Activated CD4-positive, alpha-beta memory T cell treated with anti-CD3 and anti-CD28 coated beads, Interleukin-2, amount 10 ng/mL, durations not matched to agents 7 days and 5 days (primary cell): ENCODE measurements around the gene RLN3. TPM values are rescaled to one million over a fixed set of nuclear protein-coding genes. Genes with fewer than 3 reads are reported as not detected.
"Not testable (repeated sequence)": the region's sequence is repeated elsewhere in the genome, so short reads cannot be mapped to it uniquely, and the experiment has no call there.

ENCODE experiments used
- CTCF ChIA-PET: fragments of 350-600 bp; sonication (Branson Sonifier 250); formaldehyde crosslinking; loops from one replicate; lab custom pipeline; 2021; ENCODE audit warnings: antibody characterized with exemption, inconsistent platforms; lab: Charles Lee
- POLR2A ChIA-PET: fragments of 350-600 bp; sonication (Branson Sonifier 250); formaldehyde crosslinking; loops from one replicate; lab custom pipeline; 2021; ENCODE audit warnings: antibody characterized with exemption; lab: Charles Lee
- DNase-seq: peaks from one replicate; pipeline ENCODE4 v3.0.0-alpha.2; 2020
- H3K27ac Mint-ChIP-seq: one replicate; pipeline ENCODE4 v1.8.0; 2021; ENCODE audit warnings: mild to moderate bottlenecking, mixed read lengths
- H3K27me3 Mint-ChIP-seq: one replicate; pipeline ENCODE4 v1.8.0; 2021; ENCODE audit warnings: mixed read lengths
- H3K36me3 Mint-ChIP-seq: one replicate; pipeline ENCODE4 v1.8.0; 2021; ENCODE audit warnings: low read depth, mixed read lengths
- H3K4me1 Mint-ChIP-seq: one replicate; pipeline ENCODE4 v1.8.0; 2021; ENCODE audit warnings: mixed read lengths
- H3K4me3 Mint-ChIP-seq: one replicate; pipeline ENCODE4 v1.8.0; 2021; ENCODE audit warnings: mild to moderate bottlenecking, mixed read lengths
- H3K9me3 Mint-ChIP-seq: one replicate; pipeline ENCODE4 v1.8.0; 2021; ENCODE audit warnings: mixed read lengths
- total RNA-seq, 2 experiments: library from RNA; stranded (reverse); gene quantifications; one replicate each; pipeline ENCODE4 v1.2.3, GENCODE V29; 2021

Gene RLN3
- total RNA-seq, 2 experiments from 2014 or later: not detected

DNA sequence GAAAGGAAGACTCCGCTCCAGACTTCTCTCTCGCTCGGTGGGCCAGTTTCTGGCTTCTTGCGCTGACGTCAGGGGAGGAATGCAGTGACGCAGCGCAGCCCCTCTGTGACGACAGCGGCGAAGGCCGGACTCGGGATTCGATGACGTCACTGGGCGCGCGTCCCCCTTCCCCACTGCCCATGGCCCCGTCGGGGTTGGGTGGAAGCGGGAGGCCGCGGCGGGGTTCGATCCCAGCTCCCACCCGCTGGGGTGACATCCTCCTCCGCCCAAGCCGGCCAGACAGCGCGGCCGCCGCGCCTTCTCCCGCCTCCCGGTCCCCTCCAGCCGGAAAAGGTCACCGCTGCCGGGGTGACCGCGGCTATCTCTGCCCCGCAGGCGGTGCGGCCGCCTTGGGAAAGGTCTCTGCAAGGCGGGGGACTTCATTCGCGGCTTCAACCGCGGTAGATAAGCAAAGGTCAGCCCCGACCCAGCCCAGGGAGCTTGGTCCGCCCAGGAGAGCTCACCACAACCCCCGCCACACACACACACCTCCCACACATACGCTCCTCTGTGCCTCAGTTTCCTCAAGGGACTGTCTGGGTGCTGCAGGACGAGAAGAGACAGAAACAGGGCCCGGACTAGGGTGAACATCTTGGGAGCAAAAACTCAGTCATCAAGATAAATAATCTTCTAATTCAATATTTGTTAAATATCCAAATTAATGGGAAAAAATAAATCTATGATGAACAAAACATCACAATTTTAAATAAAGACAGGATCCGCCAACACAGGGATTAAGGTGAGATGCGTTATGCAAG is 21.0 kb upstream of the RLN3 start:
- ChIA-PET CTCF (interaction anchor here (0.8 to 1.7 kb wide), 11 partner anchors 11 to 143 kb away, joined by 3 to 4 read pairs (median 3); partner anchors contain the start of genes DCAF15 and MISP3), POLR2A (interaction anchor here (0.8 to 11.7 kb wide), 19 partner anchors 9 to 374 kb away, joined by 3 to 157 read pairs (median 4); partner anchors contain the start of genes ADGRE5, ASF1B, DCAF15 and IL27RA)
- H3K27me3 Mint-ChIP-seq: no peaks in the 10 kb centered on the region
- no peaks in the 10 kb centered on the region for H3K9me3 Mint-ChIP-seq
- peaks cover 2% of the 10 kb centered on the region for H3K36me3 Mint-ChIP-seq
- peaks cover 38% of the 10 kb centered on the region for H3K4me1 Mint-ChIP-seq
- H3K27ac Mint-ChIP-seq: peak overlapping the region; percentile 93
- peak overlapping the region; percentile 84 for H3K4me3 Mint-ChIP-seq
- DNase-seq: no peak

DNA sequence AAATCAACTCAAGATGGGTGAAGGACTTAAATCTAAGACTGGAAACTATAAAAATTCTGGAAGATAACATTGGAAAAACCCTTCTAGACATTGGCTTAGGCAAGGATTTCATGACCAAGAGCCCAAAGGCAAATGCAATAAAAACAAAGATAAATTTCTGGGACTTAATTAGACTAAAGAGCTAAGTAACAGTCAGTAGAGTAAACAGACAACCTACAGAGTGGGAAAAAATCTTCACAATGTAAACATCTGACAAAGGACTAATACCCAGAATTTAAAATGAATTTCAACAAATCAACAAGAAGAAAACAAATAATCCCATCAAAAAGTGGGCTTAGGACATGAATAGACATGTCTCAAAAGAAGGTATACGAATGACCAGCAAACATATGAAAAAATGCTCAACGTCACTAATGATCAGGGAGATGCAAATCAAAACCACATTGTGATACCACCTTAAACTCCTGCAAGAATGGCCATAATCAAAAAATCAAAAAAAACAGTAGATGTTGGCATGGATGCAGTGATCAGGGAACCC is 15.5 kb upstream of the RLN3 start:
- no peak for DNase-seq
- no peaks in the 10 kb centered on the region for H3K27me3 Mint-ChIP-seq
- no peaks in the 10 kb centered on the region for H3K9me3 Mint-ChIP-seq
- peaks cover 6% of the 10 kb centered on the region for H3K4me1 Mint-ChIP-seq
- ChIA-PET CTCF (no interaction called here), POLR2A (no interaction called here)
- H3K36me3 Mint-ChIP-seq: no peaks in the 10 kb centered on the region
- H3K4me3 Mint-ChIP-seq: no peak overlapping the region
- no peak overlapping the region for H3K27ac Mint-ChIP-seq

- no peaks in the 10 kb centered on the region for H3K27me3 Mint-ChIP-seq
- CTCF ChIA-PET: no interaction called here
- no peak overlapping the region for H3K27ac Mint-ChIP-seq
- no peak for DNase-seq
- H3K9me3 Mint-ChIP-seq: no peaks in the 10 kb centered on the region
- POLR2A ChIA-PET: interaction anchor here (0.6 to 1.0 kb wide), 3 partner anchors 8 to 18 kb away, joined by 3 to 4 read pairs (median 3); partner anchors contain the start of gene RFX1
- H3K4me3 Mint-ChIP-seq: no peak overlapping the region
- H3K36me3 Mint-ChIP-seq: no peaks in the 10 kb centered on the region
- H3K4me1 Mint-ChIP-seq: peaks cover 7% of the 10 kb centered on the region
These were observed 12.4 kb upstream of the RLN3 start for GRCh38 chr19:14015524-14016035.

- CTCF ChIA-PET: interaction anchor here (0.7 to 1.2 kb wide), 5 partner anchors 12 to 117 kb away, joined by 3 to 8 read pairs (median 3); partner anchors contain the start of genes IL27RA and RFX1
- Mint-ChIP-seq H3K9me3 (no peaks in the 10 kb centered on the region), H3K27ac (no peak overlapping the region), H3K4me1 (peaks cover 14% of the 10 kb centered on the region), H3K27me3 (no peaks in the 10 kb centered on the region), H3K4me3 (no peak overlapping the region), H3K36me3 (no peaks in the 10 kb centered on the region)
- DNase-seq: no peak
- POLR2A ChIA-PET: interaction anchor here (0.6 to 1.6 kb wide), 3 partner anchors 13 to 112 kb away, joined by 3 to 11 read pairs (median 3); partner anchors contain the start of gene IL27RA
These were observed 8.8 kb upstream of the RLN3 start for GRCh38 chr19:14019100-14019499.

GRCh38 chr19:14019739-14020138 is 8.2 kb upstream of the RLN3 start:
- H3K4me3 Mint-ChIP-seq, DNase-seq, H3K36me3 Mint-ChIP-seq, H3K9me3 Mint-ChIP-seq, H3K27me3 Mint-ChIP-seq, H3K27ac Mint-ChIP-seq: not testable (repeated sequence)
- ChIA-PET POLR2A (interaction anchor here (1.6 kb wide), 1 partner anchor 12 kb away, joined by 11 read pairs; the partner anchor contains the start of gene IL27RA), CTCF (interaction anchor here (0.7 to 1.2 kb wide), 4 partner anchors 11 to 117 kb away, joined by 3 to 8 read pairs (median 4); partner anchors contain the start of genes IL27RA and RFX1)
- peaks cover 14% of the 10 kb centered on the region for H3K4me1 Mint-ChIP-seq

DNA sequence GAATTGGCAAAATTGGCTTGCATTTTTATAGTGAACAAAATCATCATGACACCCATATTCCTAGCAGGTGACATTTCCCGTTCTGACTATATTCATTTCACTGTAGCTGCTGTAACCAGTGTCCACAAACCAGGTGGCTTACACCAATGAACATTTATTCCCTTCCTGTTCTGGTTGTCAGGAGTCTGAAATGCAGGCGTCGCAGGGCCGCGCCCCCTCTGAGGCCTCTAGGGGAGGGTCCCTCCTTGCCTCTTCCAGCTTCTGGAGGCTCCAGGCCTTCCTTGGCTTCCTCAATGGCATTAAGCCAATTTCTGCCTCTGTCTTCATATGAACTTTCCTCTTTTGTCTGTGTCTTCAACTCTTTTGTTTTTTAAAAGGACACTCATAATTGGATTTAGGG is 6.5 kb upstream of the RLN3 start:
- ChIA-PET POLR2A (interaction anchor here (3.0 kb wide), 1 partner anchor 10 kb away, joined by 28 read pairs; the partner anchor contains the start of gene IL27RA), CTCF (interaction anchor here (1.1 to 2.1 kb wide), 4 partner anchors 10 to 142 kb away, joined by 3 to 8 read pairs (median 4); partner anchors contain the start of gene IL27RA)
- Mint-ChIP-seq H3K36me3 (no peaks in the 10 kb centered on the region), H3K9me3 (no peaks in the 10 kb centered on the region), H3K4me3 (no peak overlapping the region), H3K4me1 (peaks cover 17% of the 10 kb centered on the region), H3K27me3 (no peaks in the 10 kb centered on the region), H3K27ac (peak overlapping the region; percentile 31)
- DNase-seq: no peak

GRCh38 chr19:14022469-14022868 is 5.5 kb upstream of the RLN3 start:
- H3K9me3 Mint-ChIP-seq: no peaks in the 10 kb centered on the region
- H3K27me3 Mint-ChIP-seq: no peaks in the 10 kb centered on the region
- no peaks in the 10 kb centered on the region for H3K36me3 Mint-ChIP-seq
- peaks cover 19% of the 10 kb centered on the region for H3K4me1 Mint-ChIP-seq
- ChIA-PET POLR2A (interaction anchor here (3.0 kb wide), 1 partner anchor 9 kb away, joined by 28 read pairs; the partner anchor contains the start of gene IL27RA), CTCF (interaction anchor here (0.7 to 2.1 kb wide), 4 partner anchors 9 to 26 kb away, joined by 3 to 8 read pairs (median 4); partner anchors contain the start of gene IL27RA)
- H3K27ac Mint-ChIP-seq: no peak overlapping the region
- no peak overlapping the region for H3K4me3 Mint-ChIP-seq
- DNase-seq: no peak

GRCh38 chr19:14023404-14024235 is 4.3 kb upstream of the RLN3 start:
- H3K4me1 Mint-ChIP-seq: peaks cover 17% of the 10 kb centered on the region
- no peaks in the 10 kb centered on the region for H3K9me3 Mint-ChIP-seq
- H3K27me3 Mint-ChIP-seq: peaks cover under 1% of the 10 kb centered on the region
- no peak overlapping the region for H3K27ac Mint-ChIP-seq
- ChIA-PET POLR2A (interaction anchor here (3.0 kb wide), 1 partner anchor 8 kb away, joined by 28 read pairs; the partner anchor contains the start of gene IL27RA), CTCF (interaction anchor here (0.5 to 2.1 kb wide), 3 partner anchors 8 to 37 kb away, joined by 3 to 8 read pairs (median 5); partner anchors contain the start of gene IL27RA)
- H3K4me3 Mint-ChIP-seq: no peak overlapping the region
- no peaks in the 10 kb centered on the region for H3K36me3 Mint-ChIP-seq
- DNase-seq: no peak

DNA sequence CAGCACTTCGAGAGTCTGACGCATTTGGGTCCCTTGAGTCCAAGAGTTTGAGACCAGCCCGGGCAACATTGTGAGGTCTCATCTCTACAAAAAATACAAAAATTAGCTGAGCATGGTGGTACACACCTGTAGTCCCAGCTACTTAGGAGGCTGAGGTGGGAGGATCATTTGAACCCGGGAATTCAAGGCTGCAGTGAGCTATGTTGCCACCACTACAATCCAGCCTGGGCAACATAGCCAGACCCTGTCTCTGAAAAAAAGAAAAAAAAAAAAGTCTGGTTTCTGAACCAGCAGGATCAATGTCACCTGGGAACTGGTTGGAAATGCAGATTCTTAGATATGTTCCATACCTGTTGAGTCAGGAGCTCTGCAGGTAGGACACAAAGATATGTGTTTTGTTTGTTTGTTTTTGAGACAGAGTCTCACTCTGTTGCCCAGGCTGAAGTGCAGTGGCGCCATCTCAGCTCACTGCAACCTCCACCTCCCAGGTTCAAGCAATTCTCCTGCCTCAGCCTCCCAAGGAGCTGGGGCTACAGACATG is 1.2 kb upstream of the RLN3 start:
- DNase-seq, H3K27ac Mint-ChIP-seq, H3K9me3 Mint-ChIP-seq, H3K4me3 Mint-ChIP-seq, H3K27me3 Mint-ChIP-seq, H3K36me3 Mint-ChIP-seq: not testable (repeated sequence)
- ChIA-PET CTCF (interaction anchor here (0.7 kb wide), 1 partner anchor 24 kb away, joined by 3 read pairs; no protein-coding TSS in a partner anchor), POLR2A (interaction anchor here (1.1 to 2.6 kb wide), 2 partner anchors 20 to 74 kb away, joined by 4 to 13 read pairs; partner anchors contain the start of genes DCAF15 and RFX1)
- peaks cover 28% of the 10 kb centered on the region for H3K4me1 Mint-ChIP-seq

DNA sequence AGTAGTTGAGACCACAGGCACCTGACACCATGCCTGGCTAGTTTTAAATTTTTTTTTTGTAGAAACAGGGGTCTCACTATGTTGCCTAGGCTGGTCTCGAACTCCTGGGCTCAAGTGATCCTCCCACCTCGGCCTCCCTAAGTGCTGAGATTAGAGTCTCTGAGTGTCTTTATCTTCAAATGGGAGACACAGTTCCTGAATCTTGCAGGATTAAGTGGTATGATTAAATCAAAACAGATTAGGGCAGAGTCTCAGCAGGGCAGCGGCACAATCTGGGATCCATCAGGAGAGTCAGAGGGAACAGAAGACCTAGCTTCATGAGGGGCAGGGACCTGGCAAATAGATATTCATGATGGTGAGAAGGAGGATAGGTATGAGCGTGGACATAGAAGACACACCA is 953 bp downstream of the RLN3 start:
- no peak for DNase-seq
- no peak overlapping the region for H3K27ac Mint-ChIP-seq
- no peaks in the 10 kb centered on the region for H3K9me3 Mint-ChIP-seq
- H3K27me3 Mint-ChIP-seq: peaks cover 5% of the 10 kb centered on the region
- H3K36me3 Mint-ChIP-seq: peaks cover 9% of the 10 kb centered on the region
- peak overlapping the region; percentile 23 for H3K4me3 Mint-ChIP-seq
- POLR2A ChIA-PET: interaction anchor here (1.0 to 2.6 kb wide), 2 partner anchors 22 kb away, joined by 3 to 13 read pairs; partner anchors contain the start of gene RFX1
- peaks cover 27% of the 10 kb centered on the region for H3K4me1 Mint-ChIP-seq
- CTCF ChIA-PET: interaction anchor here (0.6 to 1.1 kb wide), 4 partner anchors 30 to 1063 kb away, joined by 3 to 5 read pairs (median 3); partner anchors contain the start of gene ASF1B

DNA sequence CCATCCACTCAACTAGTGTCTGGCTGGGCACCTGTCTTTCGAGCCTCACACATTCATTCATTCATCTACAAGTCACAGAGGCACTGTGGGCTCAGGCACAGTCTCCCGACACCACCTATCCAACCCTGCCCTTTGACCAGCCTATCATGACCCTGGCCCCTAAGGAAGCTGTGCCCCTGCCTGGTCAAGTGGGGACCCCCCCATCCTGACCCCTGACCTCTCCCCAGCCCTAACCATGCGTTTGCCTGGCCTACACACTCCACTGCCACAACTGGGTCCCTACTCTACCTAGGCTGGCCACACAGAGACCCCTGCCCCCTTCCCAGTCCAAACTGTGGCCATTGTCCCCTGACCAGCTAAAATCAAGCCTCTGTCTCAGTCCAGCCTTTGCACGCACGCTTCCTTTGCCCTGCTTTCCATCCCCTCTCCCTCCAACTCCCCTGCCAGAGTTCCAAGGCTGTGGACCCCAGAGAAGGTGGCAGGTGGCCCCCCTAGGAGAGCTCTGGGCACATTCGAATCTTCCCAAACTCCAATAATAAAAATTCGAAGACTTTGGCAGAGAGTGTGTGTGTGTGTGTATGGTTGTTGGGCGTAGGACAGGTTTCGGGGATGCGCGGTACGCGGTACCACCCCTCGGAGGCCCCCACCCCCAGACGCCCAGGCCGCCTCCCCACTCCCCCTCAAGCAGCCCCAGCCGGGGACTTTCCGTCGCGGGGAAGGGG is 3.2 kb downstream of the RLN3 start:
- H3K9me3 Mint-ChIP-seq: no peaks in the 10 kb centered on the region
- peaks cover 5% of the 10 kb centered on the region for H3K27me3 Mint-ChIP-seq
- ChIA-PET POLR2A (interaction anchor here (0.8 to 3.6 kb wide), 37 partner anchors 9 to 864 kb away, joined by 3 to 49 read pairs (median 5); partner anchors contain the start of genes ADGRE5, C19orf53, DCAF15 and MISP3), CTCF (interaction anchor here (0.7 to 2.6 kb wide), 18 partner anchors 7 to 159 kb away, joined by 3 to 17 read pairs (median 4); partner anchors contain the start of genes ASF1B, DCAF15, MISP3 and RFX1)
- peak overlapping the region; percentile 93 for H3K4me3 Mint-ChIP-seq
- peaks cover 27% of the 10 kb centered on the region for H3K4me1 Mint-ChIP-seq
- H3K36me3 Mint-ChIP-seq: peaks cover 14% of the 10 kb centered on the region
- no peak for DNase-seq
- H3K27ac Mint-ChIP-seq: peak overlapping the region; percentile 79
